ENCODE data around the gene UHRF2.

Gene UHRF2

GRCh38 chr9:6479959-6480358 is 67.0 kb downstream of the UHRF2 start:
- no peak for TF ChIP-seq CTCF (conservative IDR thresholded peaks at IDR 0.05; ENCODE audit: control insufficient read depth, insufficient read depth, low read depth, low read length)
- no peak overlapping the region for H3K4me3 ChIP-seq (ENCODE audit: control insufficient read depth, low read depth, low read length)
- no peak for DNase-seq (ENCODE audit: low read depth)

GRCh38 chr9:6484210-6484609 is 71.2 kb downstream of the UHRF2 start:
- DNase-seq (ENCODE audit: low read depth): no peak
- no peak for TF ChIP-seq CTCF (conservative IDR thresholded peaks at IDR 0.05; ENCODE audit: control insufficient read depth, insufficient read depth, low read depth, low read length)
- H3K4me3 ChIP-seq (ENCODE audit: control insufficient read depth, low read depth, low read length): no peak overlapping the region

- no peak for DNase-seq (ENCODE audit: low read depth)
These were observed 75.4 kb downstream of the UHRF2 start for GRCh38 chr9:6488395-6488794.

GRCh38 chr9:6489099-6489498 is 76.1 kb downstream of the UHRF2 start:
- DNase-seq (ENCODE audit: low read depth): no peak
- H3K4me3 ChIP-seq (ENCODE audit: control insufficient read depth, low read depth, low read length): no peak overlapping the region
- no peak for TF ChIP-seq CTCF (conservative IDR thresholded peaks at IDR 0.05; ENCODE audit: control insufficient read depth, insufficient read depth, low read depth, low read length)

More at GRCh38 chr9:6488395-6488794, 75.4 kb downstream of the UHRF2 start:
- no peak for TF ChIP-seq CTCF (conservative IDR thresholded peaks at IDR 0.05; ENCODE audit: control insufficient read depth, insufficient read depth, low read depth, low read length)
- H3K4me3 ChIP-seq (ENCODE audit: control insufficient read depth, low read depth, low read length): no peak overlapping the region

- no peak for TF ChIP-seq CTCF (conservative IDR thresholded peaks at IDR 0.05; ENCODE audit: control insufficient read depth, insufficient read depth, low read depth, low read length)
- DNase-seq (ENCODE audit: low read depth): no peak
- H3K4me3 ChIP-seq (ENCODE audit: control insufficient read depth, low read depth, low read length): no peak overlapping the region
These were observed 77.9 kb downstream of the UHRF2 start for GRCh38 chr9:6490863-6491262.

- H3K4me3 ChIP-seq (ENCODE audit: control insufficient read depth, low read depth, low read length): no peak overlapping the region
- DNase-seq (ENCODE audit: low read depth): no peak
- TF ChIP-seq CTCF (conservative IDR thresholded peaks at IDR 0.05; ENCODE audit: control insufficient read depth, insufficient read depth, low read depth, low read length): no peak
These were observed 82.5 kb downstream of the UHRF2 start for GRCh38 chr9:6495466-6495865.

GRCh38 chr9:6498982-6499381 is 86.0 kb downstream of the UHRF2 start:
- no peak overlapping the region for H3K4me3 ChIP-seq (ENCODE audit: control insufficient read depth, low read depth, low read length)
- no peak for TF ChIP-seq CTCF (conservative IDR thresholded peaks at IDR 0.05; ENCODE audit: control insufficient read depth, insufficient read depth, low read depth, low read length)
- DNase-seq (ENCODE audit: low read depth): peak; percentile 77
